ENCODE results near the gene FAM81A.

The FAM81A gene

DNA sequence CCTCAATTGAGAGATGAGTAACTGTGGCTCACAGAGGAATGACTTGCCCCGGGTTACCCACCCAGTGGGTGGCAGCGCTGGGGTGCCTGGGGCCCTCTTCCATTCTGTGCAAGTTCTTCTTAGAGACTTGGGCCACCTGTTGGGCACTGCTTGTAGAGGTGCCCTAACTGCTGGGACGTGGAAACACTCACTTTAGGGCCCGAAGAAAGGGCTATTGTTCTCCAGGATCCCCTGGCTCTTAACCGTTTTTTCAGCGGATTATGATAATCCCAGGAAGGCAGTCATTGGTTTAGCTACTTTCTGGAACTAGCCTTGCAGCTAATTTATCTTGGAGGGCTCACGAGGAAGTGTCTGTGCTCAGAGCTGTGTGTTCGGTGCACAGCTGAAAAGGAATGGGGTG is 107.6 kb downstream of the FAM81A start:
- DNase-seq: no peak

- DNase-seq: no peak
Observed at GRCh38 chr15:59548501-59549226, 110.7 kb downstream of the FAM81A start.

GRCh38 chr15:59549301-59550185 is 111.6 kb downstream of the FAM81A start:
- DNase-seq: no peak

DNA sequence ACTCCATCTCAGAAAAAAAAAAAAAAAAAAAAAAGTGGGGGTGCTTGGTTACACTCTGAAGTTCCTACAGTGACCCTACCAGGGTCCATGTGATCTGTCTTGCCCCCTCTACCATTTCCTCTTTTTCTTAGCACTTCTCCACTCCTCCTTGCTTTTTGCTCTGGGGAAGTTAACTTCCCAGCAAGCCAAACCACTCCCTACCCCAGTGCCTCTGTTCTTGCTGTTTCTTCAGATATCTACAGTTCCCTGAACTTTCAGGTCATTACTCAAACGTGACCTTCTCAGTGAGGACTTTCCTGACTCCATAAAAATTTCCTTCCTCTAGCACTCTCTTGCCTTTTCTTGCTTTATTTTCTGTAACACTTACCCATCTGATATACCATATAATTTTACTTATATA is 112.5 kb downstream of the FAM81A start:
- no peak for DNase-seq

DNA sequence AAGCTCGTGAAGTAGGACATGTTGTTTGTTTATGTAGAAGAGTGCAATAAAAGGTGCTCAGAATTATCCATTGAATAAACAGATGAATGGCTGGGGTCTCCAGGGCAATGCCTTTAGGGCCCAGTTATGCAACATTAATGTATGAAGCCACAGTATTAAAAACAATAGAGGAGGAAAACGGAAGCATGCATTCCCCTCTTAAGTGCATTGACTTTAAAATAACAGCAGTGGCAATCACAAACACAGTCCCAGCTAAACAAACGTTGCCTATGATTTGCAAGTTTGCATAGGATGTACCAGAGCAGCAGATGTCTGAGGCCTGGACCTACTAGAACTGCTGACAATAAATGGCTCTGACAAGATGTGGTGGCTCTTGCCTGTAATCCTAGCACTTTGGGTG is 113.0 kb downstream of the FAM81A start:
- DNase-seq: no peak

DNA sequence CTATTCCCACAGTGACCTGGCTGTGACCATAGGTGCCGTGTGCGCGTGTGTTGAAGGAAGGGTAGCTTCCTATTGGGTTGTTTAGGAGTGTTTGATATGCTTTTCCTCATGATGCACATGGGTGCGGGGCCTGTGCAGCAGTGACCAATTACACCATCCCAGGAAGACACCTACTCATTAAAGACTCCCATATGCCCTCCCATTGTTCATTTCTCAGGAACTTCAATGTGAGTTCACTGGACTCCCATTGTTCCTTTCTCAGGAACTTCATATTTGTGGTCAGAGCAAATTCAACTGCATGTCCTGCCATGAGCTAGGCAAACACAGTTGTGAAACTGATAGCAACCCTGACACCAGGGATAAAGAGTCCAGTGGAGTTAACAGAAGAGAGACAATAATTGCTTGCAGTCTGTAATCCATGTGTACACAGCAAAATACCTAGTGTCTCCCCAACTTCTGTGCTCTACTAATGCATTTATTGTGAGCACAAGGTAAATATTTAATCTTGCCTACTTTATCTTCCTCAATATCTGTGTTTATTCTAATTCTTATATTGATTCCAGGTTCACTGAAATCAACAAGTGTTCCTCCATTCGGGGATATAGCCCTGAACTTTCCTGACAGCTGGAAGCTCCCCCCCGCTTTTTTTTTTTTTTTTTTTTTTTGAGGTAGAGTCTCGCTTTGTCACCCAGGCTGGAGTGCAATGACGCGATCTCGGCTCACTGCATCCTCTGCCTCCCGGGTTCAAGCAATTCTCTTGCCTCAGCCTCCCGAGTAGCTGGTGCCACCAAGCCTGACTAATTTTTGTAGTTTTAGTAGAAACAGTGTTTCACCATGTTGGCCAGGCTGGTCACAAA is 116.1 kb downstream of the FAM81A start:
- no peak for DNase-seq

- no peak for DNase-seq
Observed at GRCh38 chr15:59555696-59556095, 117.7 kb downstream of the FAM81A start.

DNA sequence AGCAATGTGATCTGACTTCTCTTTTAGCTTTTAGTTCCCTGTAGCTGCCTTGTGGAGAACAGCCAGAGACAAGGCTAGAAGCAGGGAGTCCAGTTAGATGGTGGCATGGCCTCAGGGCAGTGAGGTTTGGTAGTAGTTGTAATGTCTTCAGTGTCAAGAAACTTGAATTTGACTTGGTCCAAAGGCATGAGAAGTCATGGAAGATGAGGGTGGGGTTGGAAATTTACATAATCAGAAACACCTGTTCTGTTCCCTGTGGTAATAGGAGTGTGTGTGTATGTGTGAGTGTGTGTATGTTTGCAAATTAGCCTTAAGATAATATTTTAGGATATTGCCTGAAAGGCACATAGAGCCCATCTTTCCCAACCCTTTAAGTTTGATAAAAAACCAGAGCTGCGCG is 118.4 kb downstream of the FAM81A start:
- no peak for DNase-seq

- no peak for DNase-seq
Observed at GRCh38 chr15:59557581-59557980, 119.6 kb downstream of the FAM81A start.

GRCh38 chr15:59558851-59559250 is 120.9 kb downstream of the FAM81A start:
- DNase-seq: no peak

- DNase-seq: no peak
Observed at GRCh38 chr15:59561547-59561946, 123.6 kb downstream of the FAM81A start.

GRCh38 chr15:59562448-59563186 is 124.6 kb downstream of the FAM81A start:
- DNase-seq: no peak

DNA sequence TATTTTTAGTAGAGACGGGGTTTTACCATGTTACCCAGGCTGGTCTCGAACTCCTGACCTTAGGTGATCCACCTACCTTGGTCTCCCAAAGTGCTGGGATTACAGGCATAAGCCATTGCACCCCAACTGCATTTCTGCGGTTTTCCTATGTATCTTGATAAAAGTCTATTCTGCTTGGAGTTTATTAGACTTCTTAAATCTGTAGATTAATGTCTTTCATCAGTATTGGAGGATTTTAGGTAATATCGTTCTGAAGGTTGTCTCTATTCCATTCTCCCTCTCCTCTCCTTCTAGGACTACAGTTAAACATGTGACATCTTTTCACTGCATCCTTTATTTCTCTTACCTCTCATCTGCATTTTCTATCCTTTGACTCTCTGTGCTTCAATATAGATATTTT is 127.3 kb downstream of the FAM81A start:
- no peak for DNase-seq

- DNase-seq: no peak
Observed at GRCh38 chr15:59567324-59567723, 129.3 kb downstream of the FAM81A start.

DNA sequence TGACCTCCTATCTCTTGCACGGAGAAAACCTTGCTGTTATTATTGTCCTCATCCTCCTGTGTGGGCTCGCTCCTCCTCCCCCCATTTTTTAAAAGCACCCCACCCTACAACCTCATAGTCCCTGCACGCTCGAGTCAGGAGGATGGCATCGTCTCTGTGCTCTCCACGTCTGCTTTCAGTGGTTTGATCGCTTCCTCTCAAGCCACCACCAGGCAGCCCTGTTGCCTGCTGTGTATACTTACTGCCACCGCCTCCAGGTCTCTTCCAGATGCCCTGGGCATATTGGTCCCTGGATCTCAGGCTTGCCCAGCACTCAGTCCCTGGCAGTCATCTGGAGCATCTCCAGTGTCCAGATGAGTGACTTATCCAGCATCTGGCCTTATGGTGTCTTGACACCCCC is 131.5 kb downstream of the FAM81A start:
- DNase-seq: no peak

- no peak for DNase-seq
Observed at GRCh38 chr15:59570315-59570714, 132.3 kb downstream of the FAM81A start.

DNA sequence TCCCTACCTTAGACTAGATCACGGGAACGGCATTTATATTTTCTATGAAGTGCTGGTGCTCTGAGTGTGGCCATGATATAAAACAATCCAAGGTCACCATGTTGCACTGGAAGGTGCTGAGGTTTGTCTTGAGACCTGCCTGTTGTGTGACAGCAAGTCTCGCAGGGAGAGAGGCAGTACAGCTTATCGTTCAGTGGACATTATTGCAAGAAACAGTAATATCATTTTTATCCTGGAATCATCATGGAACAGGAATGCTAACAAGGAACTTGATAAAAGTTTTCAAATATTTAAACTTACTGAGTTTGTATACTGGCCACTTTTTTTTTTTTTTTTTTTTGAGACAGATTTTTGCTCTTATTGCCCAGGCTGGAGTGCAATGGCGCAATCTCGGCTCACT is 133.6 kb downstream of the FAM81A start:
- no peak for DNase-seq

Measured in activated CD4-positive, alpha-beta T cell treated with anti-CD3 and anti-CD28 coated beads for 48 hours (primary cell).